HepG2 (cell line): Measurements from ENCODE around the gene MIDN. TPM values are rescaled to one million over a fixed set of nuclear protein-coding genes. Genes with fewer than 3 reads are reported as not detected.

Source experiments
- DNMT3B ChIP-seq: conservative IDR thresholded peaks from 2 replicates; pipeline ENCODE4 v1.6.1; 2016; ENCODE audit warnings: missing biosample characterization, control low read depth
- GABPA ChIP-seq, 2 experiments: IDR thresholded peaks; 2 replicates each; pipeline ENCODE4 v1.6.1; 2011 to 2016; ENCODE audit warnings: low read depth in 2 of 2, low read length in 1 of 2, missing biosample characterization in 1 of 2, missing genetic modification characterization in 1 of 2
- HMG20B ChIP-seq: conservative IDR thresholded peaks from 2 replicates; pipeline ENCODE4 v1.6.1; 2016; ENCODE audit warnings: missing genetic modification reagents, missing compliant biosample characterization
- JUNB ChIP-seq: sonication (generic); formaldehyde crosslinking; IDR thresholded peaks from 2 replicates; pipeline ENCODE4 v1.8.0; 2022; ENCODE audit warnings: missing genetic modification reagents, mild to moderate bottlenecking, borderline replicate concordance
- RBAK ChIP-seq: sonication (generic); formaldehyde crosslinking; IDR thresholded peaks from 2 replicates; pipeline ENCODE4 v1.5.1; 2020; ENCODE audit warnings: mild to moderate bottlenecking, missing genetic modification reagents
- TARDBP ChIP-seq: sonication (generic); formaldehyde crosslinking; IDR thresholded peaks from 2 replicates; pipeline ENCODE4 v1.8.0; 2022; ENCODE audit warnings: mild to moderate bottlenecking, missing genetic modification reagents
- TBX2 ChIP-seq: sonication (generic); formaldehyde crosslinking; IDR thresholded peaks from 2 replicates; pipeline ENCODE4 v1.5.0; 2020; ENCODE audit warnings: missing genetic modification reagents, mild to moderate bottlenecking, borderline replicate concordance
- ZFP41 ChIP-seq: sonication (generic); formaldehyde crosslinking; IDR thresholded peaks from 2 replicates; pipeline ENCODE4 v1.4.0; 2020; ENCODE audit warnings: mild to moderate bottlenecking, missing genetic modification reagents, borderline replicate concordance
- ZNF292 ChIP-seq: sonication (generic); formaldehyde crosslinking; IDR thresholded peaks from 2 replicates; pipeline ENCODE4 v1.8.1; 2022; ENCODE audit warnings: mild to moderate bottlenecking, low read depth, missing genetic modification reagents, borderline replicate concordance
- ZNF557 ChIP-seq: sonication (generic); formaldehyde crosslinking; IDR thresholded peaks from 2 replicates; pipeline ENCODE4 v1.4.0; 2020; ENCODE audit warnings: missing genetic modification reagents
- polyA plus RNA-seq, 8 experiments: library from polyadenylated mRNA; depleted of rRNA in 3 of 8; stranded (reverse) in 7 of 8; unstranded in 1 of 8; fragments of >200 nt; fragmentation: Illumina TruSeq in 4 of 8; extraction: Trizol in 4 of 8; gene quantifications; 2 replicates each; pipeline versions ENCODE4 v1.2.1 to v1.2.3, GENCODE V29; 2011 to 2016; ENCODE audit warnings: low read depth in 4 of 8, missing spikeins in 1 of 8, mixed read lengths in 1 of 8; ENCODE audit not compliant: insufficient read depth in 1 of 8
- total RNA-seq, 5 experiments: library from RNA; depleted of rRNA; stranded (reverse); fragments of >200 nt; fragmentation: Illumina TruSeq; extraction: Trizol; gene quantifications; 2 replicates each; pipeline ENCODE4 v1.2.3, GENCODE V29; 2016; ENCODE audit warnings: low read depth in 1 of 5
- TF ChIP-seq, protein P1 (sequence below): sonication (generic); formaldehyde crosslinking; IDR thresholded peaks from 2 replicates; pipeline ENCODE4 v1.4.0; 2020; ENCODE audit warnings: missing genetic modification reagents
- TF ChIP-seq, protein P2 (sequence below): IDR thresholded peaks from 2 replicates; pipeline ENCODE4 v1.4.0; 2020; ENCODE audit warnings: mild to moderate bottlenecking, missing genetic modification reagents
- TF ChIP-seq, protein P3 (sequence below): sonication (generic); formaldehyde crosslinking; IDR thresholded peaks from 2 replicates; pipeline ENCODE4 v1.4.0; 2020; ENCODE audit warnings: missing genetic modification reagents
- TF ChIP-seq, protein P4 (sequence below): sonication (generic); formaldehyde crosslinking; IDR thresholded peaks from 2 replicates; pipeline ENCODE4 v1.5.1; 2020; ENCODE audit warnings: missing genetic modification reagents, mild to moderate bottlenecking, borderline replicate concordance
- TF ChIP-seq, protein P5 (sequence below): sonication (generic); formaldehyde crosslinking; IDR thresholded peaks from 2 replicates; pipeline ENCODE4 v1.5.0; 2020; ENCODE audit warnings: missing genetic modification reagents, mild to moderate bottlenecking, borderline replicate concordance
- TF ChIP-seq, protein P6 (sequence below): sonication (generic); formaldehyde crosslinking; IDR thresholded peaks from 2 replicates; pipeline ENCODE4 v1.9.0; 2021; ENCODE audit warnings: missing genetic modification reagents, borderline replicate concordance

Gene MIDN
- total and polyA plus RNA-seq, 2 of the 13 experiments (the other 11 are each of a cell fraction or from before 2014, with no cell fraction given), result 8.4 to 18.0 TPM

DNA sequence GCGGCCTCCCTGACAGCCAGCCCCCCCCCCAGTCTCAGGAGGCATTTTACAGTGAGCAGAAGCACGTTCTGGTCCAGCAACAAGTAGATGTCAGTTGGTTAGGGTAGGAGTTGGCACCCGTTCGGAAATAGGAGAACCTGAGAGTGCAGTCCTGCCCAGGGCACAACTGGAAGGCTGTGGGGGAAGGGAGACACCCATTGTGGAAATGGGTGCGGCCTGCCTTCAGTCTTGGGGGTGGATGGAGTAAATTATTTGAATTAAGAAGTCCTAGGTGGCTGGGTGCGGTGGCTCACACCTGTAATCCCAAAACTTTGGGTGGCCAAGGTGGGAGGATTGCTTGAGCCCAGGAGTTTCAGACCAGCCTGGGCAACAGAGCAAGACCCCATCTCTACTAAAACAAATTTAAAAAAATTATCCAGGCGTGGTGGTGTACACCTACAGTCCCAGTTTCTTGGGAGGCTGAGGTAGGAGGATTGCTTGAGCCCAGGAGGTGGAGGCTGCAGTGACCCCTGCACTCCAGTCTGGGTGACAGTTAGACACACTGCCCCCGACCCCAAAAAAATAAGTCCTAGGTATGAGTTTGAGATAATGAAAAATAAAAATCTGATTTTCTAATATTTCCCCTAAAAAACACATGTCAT is 21.9 kb downstream of the MIDN start (continued):
- TF ChIP-seq, protein P1, sequence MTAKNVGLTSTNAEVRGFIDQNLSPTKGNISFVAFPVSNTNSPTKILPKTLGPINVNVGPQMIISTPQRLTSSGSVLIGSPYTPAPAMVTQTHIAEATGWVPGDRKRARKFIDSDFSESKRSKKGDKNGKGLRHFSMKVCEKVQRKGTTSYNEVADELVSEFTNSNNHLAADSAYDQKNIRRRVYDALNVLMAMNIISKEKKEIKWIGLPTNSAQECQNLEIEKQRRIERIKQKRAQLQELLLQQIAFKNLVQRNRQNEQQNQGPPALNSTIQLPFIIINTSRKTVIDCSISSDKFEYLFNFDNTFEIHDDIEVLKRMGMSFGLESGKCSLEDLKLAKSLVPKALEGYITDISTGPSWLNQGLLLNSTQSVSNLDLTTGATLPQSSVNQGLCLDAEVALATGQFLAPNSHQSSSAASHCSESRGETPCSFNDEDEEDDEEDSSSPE (CRISPR knock-in tag), result no peak
- no peak for TF ChIP-seq JUNB
- no peak for TF ChIP-seq TBX2 (CRISPR knock-in tag)
- no peak for TF ChIP-seq ZNF557 (CRISPR knock-in tag)
- no peak for TF ChIP-seq DNMT3B (CRISPR knock-in tag)
- TF ChIP-seq, protein P2, sequence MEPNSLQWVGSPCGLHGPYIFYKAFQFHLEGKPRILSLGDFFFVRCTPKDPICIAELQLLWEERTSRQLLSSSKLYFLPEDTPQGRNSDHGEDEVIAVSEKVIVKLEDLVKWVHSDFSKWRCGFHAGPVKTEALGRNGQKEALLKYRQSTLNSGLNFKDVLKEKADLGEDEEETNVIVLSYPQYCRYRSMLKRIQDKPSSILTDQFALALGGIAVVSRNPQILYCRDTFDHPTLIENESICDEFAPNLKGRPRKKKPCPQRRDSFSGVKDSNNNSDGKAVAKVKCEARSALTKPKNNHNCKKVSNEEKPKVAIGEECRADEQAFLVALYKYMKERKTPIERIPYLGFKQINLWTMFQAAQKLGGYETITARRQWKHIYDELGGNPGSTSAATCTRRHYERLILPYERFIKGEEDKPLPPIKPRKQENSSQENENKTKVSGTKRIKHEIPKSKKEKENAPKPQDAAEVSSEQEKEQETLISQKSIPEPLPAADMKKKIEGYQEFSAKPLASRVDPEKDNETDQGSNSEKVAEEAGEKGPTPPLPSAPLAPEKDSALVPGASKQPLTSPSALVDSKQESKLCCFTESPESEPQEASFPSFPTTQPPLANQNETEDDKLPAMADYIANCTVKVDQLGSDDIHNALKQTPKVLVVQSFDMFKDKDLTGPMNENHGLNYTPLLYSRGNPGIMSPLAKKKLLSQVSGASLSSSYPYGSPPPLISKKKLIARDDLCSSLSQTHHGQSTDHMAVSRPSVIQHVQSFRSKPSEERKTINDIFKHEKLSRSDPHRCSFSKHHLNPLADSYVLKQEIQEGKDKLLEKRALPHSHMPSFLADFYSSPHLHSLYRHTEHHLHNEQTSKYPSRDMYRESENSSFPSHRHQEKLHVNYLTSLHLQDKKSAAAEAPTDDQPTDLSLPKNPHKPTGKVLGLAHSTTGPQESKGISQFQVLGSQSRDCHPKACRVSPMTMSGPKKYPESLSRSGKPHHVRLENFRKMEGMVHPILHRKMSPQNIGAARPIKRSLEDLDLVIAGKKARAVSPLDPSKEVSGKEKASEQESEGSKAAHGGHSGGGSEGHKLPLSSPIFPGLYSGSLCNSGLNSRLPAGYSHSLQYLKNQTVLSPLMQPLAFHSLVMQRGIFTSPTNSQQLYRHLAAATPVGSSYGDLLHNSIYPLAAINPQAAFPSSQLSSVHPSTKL (CRISPR knock-in tag), result no peak
- TF ChIP-seq RBAK (CRISPR knock-in tag), result no peak
- TF ChIP-seq ZFP41 (CRISPR knock-in tag), result no peak
- TF ChIP-seq, protein P3, sequence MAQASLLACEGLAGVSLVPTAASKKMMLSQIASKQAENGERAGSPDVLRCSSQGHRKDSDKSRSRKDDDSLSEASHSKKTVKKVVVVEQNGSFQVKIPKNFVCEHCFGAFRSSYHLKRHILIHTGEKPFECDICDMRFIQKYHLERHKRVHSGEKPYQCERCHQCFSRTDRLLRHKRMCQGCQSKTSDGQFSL (CRISPR knock-in tag), result peak; percentile 4; the same call in 1 of the 2 replicates
- TF ChIP-seq HMG20B (CRISPR knock-in tag), result no peak
- no peak for TF ChIP-seq GABPA (IDR thresholded peaks at IDR 0.05; ENCODE audit: low read depth, low read length)
- 0 out of 2 replicates have a peak, but pooled peaks have one; percentile 10 for TF ChIP-seq GABPA (CRISPR knock-in tag; IDR thresholded peaks at IDR 0.05; ENCODE audit: low read depth)
- TF ChIP-seq, protein P4, sequence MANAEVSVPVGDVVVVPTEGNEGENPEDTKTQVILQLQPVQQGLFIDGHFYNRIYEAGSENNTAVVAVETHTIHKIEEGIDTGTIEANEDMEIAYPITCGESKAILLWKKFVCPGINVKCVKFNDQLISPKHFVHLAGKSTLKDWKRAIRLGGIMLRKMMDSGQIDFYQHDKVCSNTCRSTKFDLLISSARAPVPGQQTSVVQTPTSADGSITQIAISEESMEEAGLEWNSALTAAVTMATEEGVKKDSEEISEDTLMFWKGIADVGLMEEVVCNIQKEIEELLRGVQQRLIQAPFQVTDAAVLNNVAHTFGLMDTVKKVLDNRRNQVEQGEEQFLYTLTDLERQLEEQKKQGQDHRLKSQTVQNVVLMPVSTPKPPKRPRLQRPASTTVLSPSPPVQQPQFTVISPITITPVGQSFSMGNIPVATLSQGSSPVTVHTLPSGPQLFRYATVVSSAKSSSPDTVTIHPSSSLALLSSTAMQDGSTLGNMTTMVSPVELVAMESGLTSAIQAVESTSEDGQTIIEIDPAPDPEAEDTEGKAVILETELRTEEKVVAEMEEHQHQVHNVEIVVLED (CRISPR knock-in tag), result no peak
- no peak for TF ChIP-seq ZNF292 (CRISPR knock-in tag)
- TF ChIP-seq, protein P5, sequence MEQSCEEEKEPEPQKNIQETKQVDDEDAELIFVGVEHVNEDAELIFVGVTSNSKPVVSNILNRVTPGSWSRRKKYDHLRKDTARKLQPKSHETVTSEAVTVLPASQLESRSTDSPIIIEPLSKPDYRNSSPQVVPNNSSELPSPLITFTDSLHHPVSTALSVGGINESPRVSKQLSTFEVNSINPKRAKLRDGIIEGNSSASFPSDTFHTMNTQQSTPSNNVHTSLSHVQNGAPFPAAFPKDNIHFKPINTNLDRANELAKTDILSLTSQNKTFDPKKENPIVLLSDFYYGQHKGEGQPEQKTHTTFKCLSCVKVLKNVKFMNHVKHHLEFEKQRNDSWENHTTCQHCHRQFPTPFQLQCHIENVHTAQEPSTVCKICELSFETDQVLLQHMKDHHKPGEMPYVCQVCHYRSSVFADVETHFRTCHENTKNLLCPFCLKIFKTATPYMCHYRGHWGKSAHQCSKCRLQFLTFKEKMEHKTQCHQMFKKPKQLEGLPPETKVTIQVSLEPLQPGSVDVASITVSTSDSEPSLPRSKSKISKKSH (CRISPR knock-in tag), result no peak
- TF ChIP-seq TARDBP (CRISPR knock-in tag), result 0 out of 2 replicates have a peak, but pooled peaks have one; percentile 11
- TF ChIP-seq, protein P6, sequence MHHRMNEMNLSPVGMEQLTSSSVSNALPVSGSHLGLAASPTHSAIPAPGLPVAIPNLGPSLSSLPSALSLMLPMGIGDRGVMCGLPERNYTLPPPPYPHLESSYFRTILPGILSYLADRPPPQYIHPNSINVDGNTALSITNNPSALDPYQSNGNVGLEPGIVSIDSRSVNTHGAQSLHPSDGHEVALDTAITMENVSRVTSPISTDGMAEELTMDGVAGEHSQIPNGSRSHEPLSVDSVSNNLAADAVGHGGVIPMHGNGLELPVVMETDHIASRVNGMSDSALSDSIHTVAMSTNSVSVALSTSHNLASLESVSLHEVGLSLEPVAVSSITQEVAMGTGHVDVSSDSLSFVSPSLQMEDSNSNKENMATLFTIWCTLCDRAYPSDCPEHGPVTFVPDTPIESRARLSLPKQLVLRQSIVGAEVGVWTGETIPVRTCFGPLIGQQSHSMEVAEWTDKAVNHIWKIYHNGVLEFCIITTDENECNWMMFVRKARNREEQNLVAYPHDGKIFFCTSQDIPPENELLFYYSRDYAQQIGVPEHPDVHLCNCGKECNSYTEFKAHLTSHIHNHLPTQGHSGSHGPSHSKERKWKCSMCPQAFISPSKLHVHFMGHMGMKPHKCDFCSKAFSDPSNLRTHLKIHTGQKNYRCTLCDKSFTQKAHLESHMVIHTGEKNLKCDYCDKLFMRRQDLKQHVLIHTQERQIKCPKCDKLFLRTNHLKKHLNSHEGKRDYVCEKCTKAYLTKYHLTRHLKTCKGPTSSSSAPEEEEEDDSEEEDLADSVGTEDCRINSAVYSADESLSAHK (CRISPR knock-in tag), result no peak
